MM.1S (cell line): ENCODE measurements around the gene BACH2.

Experiments used
- DNase-seq: peaks from one replicate; pipeline ENCODE4 v3.0.0-alpha.2; 2015
- H2AFZ ChIP-seq: fragments of 300-600 bp; sonication (generic); 2 replicates; pipeline ENCODE4 v1.6.0; 2016; ENCODE audit warnings: antibody characterized with exemption, low read length
- H3F3A ChIP-seq: fragments of 300-600 bp; sonication (generic); 2 replicates; pipeline ENCODE4 v1.6.1; 2016; ENCODE audit warnings: mild to moderate bottlenecking, antibody characterized with exemption, low read length, moderate library complexity, mixed read lengths; ENCODE audit not compliant: insufficient read depth
- H3K27ac ChIP-seq: fragments of 300-600 bp; sonication (generic); 2 replicates; pipeline ENCODE4 v1.5.1; 2016; ENCODE audit warnings: mild to moderate bottlenecking, low read length
- H3K27me3 ChIP-seq: fragments of 300-600 bp; sonication (generic); replicated peaks from 2 replicates; pipeline ENCODE4 v1.6.0; 2016; ENCODE audit warnings: low read length; ENCODE audit not compliant: insufficient read depth
- H3K36me3 ChIP-seq: fragments of 300-600 bp; sonication (generic); replicated peaks from 2 replicates; pipeline ENCODE4 v1.6.1; 2016; ENCODE audit warnings: mild to moderate bottlenecking, low read length, mixed read lengths; ENCODE audit not compliant: insufficient read depth
- H3K4me1 ChIP-seq: fragments of 300-600 bp; sonication (generic); 2 replicates; pipeline ENCODE4 v1.6.1; 2016; ENCODE audit warnings: low read length, mixed read lengths
- H3K4me2 ChIP-seq: fragments of 300-600 bp; sonication (generic); 2 replicates; pipeline ENCODE4 v1.6.0; 2016; ENCODE audit warnings: low read depth, low read length
- H3K4me3 ChIP-seq: fragments of 300-600 bp; sonication (generic); 2 replicates; pipeline ENCODE4 v1.5.1; 2016; ENCODE audit warnings: low read length, mixed read lengths
- H3K79me2 ChIP-seq: fragments of 300-600 bp; sonication (generic); 2 replicates; pipeline ENCODE4 v1.6.1; 2016; ENCODE audit warnings: mixed run types, low read length, mixed read lengths
- H3K9ac ChIP-seq: fragments of 300-600 bp; sonication (generic); 2 replicates; pipeline ENCODE4 v1.6.1; 2016; ENCODE audit warnings: low read length, mixed read lengths
- H3K9me2 ChIP-seq: fragments of 300-600 bp; sonication (generic); replicated peaks from 2 replicates; pipeline ENCODE4 v1.6.1; 2016; ENCODE audit warnings: mild to moderate bottlenecking, low read length, mixed read lengths; ENCODE audit not compliant: insufficient read depth
- H3K9me3 ChIP-seq: fragments of 300-600 bp; sonication (generic); replicated peaks from 2 replicates; pipeline ENCODE4 v1.6.1; 2016; ENCODE audit warnings: mild to moderate bottlenecking, low read length, mixed read lengths; ENCODE audit not compliant: insufficient read depth
- H4K20me1 ChIP-seq: fragments of 300-600 bp; sonication (generic); 2 replicates; pipeline ENCODE4 v1.6.1; 2016; ENCODE audit warnings: mild to moderate bottlenecking, low read length, moderate library complexity, mixed read lengths; ENCODE audit not compliant: insufficient read depth
- EZH2 ChIP-seq: fragments of 300-600 bp; sonication (generic); optimal IDR thresholded peaks from 2 replicates; pipeline ENCODE3; 2017; ENCODE audit warnings: low read depth, mild to moderate bottlenecking, antibody characterized with exemption, low read length, mixed read lengths
- EZH2phosphoT487 ChIP-seq: fragments of 300-600 bp; sonication (generic); IDR thresholded peaks from 2 replicates; pipeline ENCODE4 v1.6.1; 2018; ENCODE audit warnings: antibody characterized with exemption, low read length
- TF ChIP-seq, protein P1 (sequence below): fragments of 300-600 bp; sonication (generic); IDR thresholded peaks from 2 replicates; pipeline ENCODE4 v1.5.1; 2016; ENCODE audit warnings: antibody characterized with exemption, low read length, mixed read lengths

BACH2 gene

DNA sequence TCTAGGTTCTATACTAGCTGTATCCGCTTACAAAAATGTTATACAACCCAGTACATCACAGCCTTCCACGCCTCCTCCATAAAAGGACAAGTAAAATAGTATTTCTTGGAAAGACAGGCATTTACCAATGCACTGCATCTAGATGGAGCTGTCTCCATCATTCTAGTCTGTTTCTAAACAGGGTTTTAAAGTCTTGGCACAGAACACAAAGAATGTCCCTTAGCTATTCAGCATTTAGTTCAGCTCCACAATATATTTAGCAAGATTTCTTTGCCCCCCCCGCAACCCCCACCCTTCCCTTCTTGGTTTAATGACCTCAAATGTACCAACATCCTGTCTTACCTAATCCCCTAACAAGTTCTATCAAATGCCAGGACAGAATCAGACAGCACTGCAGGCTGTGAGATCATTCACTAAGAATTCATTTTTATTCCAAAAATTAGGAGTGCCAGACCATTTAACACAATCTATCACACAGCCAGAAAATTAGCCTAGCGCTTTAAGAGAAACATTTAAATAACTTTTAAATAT is 198.6 kb downstream of the BACH2 start:
- H3K27me3 ChIP-seq, result no peaks in the 10 kb centered on the region
- H3K9me3 ChIP-seq, result no peaks in the 10 kb centered on the region
- H3K36me3 ChIP-seq, result no peaks in the 10 kb centered on the region
- no peaks in the 10 kb centered on the region for H4K20me1 ChIP-seq
- H3K79me2 ChIP-seq, result no peaks in the 10 kb centered on the region
- no peak for DNase-seq
- H2AFZ ChIP-seq, result no peak overlapping the region
- H3K4me2 ChIP-seq, result no peak overlapping the region
- no peak overlapping the region for H3K9ac ChIP-seq
- H3K27ac ChIP-seq, result no peak overlapping the region
- peaks cover 2% of the 10 kb centered on the region; the same call in 1 of the 2 replicates for H3F3A ChIP-seq
- no peak for TF ChIP-seq EZH2
- no peaks in the 10 kb centered on the region for H3K4me1 ChIP-seq
- no peak overlapping the region for H3K4me3 ChIP-seq
- H3K9me2 ChIP-seq, result no peaks in the 10 kb centered on the region

DNA sequence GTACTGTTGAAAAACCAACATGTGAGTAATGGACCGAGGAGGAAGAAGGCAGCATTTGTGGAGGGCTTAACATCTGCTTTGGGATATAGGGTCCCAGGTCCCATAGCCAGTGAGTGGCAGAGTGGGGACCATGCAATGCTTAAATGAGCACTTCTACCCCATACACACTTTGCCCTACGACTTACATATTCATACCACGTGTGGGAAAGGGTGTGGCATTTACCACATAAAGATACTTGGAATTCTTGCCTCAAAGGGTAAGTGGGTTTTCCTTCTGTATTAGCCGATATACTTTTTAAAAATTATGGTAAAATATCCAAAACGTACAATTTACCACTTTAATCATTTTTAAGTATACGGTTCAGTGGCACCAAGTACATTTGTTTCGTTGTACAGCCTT is 199.3 kb downstream of the BACH2 start:
- Histone ChIP-seq H3F3A (no peaks in the 10 kb centered on the region), H3K4me1 (no peaks in the 10 kb centered on the region), H3K4me3 (no peak overlapping the region), H3K79me2 (0 out of 2 replicates have a peak, but pooled peaks cover 2% of the 10 kb centered on the region), H3K9ac (no peak overlapping the region), H3K27ac (no peak overlapping the region), H4K20me1 (no peaks in the 10 kb centered on the region), H3K9me2 (no peaks in the 10 kb centered on the region), H3K27me3 (no peaks in the 10 kb centered on the region), H3K4me2 (no peak overlapping the region), H2AFZ (no peak overlapping the region), H3K9me3 (no peaks in the 10 kb centered on the region), H3K36me3 (no peaks in the 10 kb centered on the region)
- no peak for DNase-seq
- TF ChIP-seq EZH2, result no peak

DNA sequence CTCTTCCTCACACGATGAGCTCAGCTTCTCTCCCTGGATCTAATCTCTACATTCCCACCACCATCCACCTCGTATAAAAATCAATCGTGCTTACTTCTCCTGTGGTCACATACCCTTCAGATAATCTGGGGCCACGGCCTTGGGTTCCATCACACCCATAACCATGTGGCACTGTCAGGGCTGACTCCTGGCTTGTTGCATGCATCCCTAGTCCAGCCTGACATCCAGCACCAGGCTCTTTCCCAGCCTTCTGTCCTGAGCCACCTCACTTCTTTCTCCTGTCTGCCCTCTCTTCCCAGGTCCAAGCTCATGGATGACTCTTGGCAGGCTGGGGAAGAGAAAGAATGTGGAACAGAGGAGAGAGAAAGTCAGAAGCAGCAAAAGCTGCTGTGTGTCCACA is 199.8 kb downstream of the BACH2 start:
- Histone ChIP-seq H2AFZ (no peak overlapping the region), H3K27me3 (no peaks in the 10 kb centered on the region), H3K36me3 (no peaks in the 10 kb centered on the region), H4K20me1 (no peaks in the 10 kb centered on the region), H3K4me1 (no peaks in the 10 kb centered on the region), H3K9me2 (no peaks in the 10 kb centered on the region), H3K79me2 (0 out of 2 replicates have a peak, but pooled peaks cover 2% of the 10 kb centered on the region), H3K9ac (no peak overlapping the region), H3K4me2 (no peak overlapping the region), H3K27ac (no peak overlapping the region), H3K4me3 (no peak overlapping the region), H3K9me3 (no peaks in the 10 kb centered on the region), H3F3A (no peaks in the 10 kb centered on the region)
- TF ChIP-seq, protein P1, sequence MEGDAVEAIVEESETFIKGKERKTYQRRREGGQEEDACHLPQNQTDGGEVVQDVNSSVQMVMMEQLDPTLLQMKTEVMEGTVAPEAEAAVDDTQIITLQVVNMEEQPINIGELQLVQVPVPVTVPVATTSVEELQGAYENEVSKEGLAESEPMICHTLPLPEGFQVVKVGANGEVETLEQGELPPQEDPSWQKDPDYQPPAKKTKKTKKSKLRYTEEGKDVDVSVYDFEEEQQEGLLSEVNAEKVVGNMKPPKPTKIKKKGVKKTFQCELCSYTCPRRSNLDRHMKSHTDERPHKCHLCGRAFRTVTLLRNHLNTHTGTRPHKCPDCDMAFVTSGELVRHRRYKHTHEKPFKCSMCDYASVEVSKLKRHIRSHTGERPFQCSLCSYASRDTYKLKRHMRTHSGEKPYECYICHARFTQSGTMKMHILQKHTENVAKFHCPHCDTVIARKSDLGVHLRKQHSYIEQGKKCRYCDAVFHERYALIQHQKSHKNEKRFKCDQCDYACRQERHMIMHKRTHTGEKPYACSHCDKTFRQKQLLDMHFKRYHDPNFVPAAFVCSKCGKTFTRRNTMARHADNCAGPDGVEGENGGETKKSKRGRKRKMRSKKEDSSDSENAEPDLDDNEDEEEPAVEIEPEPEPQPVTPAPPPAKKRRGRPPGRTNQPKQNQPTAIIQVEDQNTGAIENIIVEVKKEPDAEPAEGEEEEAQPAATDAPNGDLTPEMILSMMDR, result no peak
- TF ChIP-seq EZH2phosphoT487 (no peak), EZH2 (no peak)
- DNase-seq, result no peak

DNA sequence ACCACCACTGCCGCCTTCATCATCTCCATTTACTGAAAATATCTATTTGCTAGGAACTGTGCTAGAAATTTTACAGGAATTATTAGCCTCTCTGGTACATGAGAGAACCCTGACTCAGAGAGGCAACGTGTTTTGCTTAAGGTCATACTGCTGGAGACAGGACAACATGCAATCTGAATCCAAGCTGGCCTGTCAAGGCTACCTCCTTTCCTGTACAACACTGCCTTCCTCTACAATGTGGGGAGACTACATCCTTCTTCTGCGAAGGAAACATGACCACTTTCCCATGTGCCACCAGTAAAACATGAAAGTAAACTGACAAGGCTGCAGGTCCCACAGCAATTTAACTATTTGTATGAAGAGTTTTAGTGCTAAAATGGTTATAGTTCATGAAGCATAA is 200.9 kb downstream of the BACH2 start:
- Histone ChIP-seq H3K9ac (no peak overlapping the region), H3K27ac (no peak overlapping the region), H3K9me3 (no peaks in the 10 kb centered on the region), H2AFZ (no peak overlapping the region), H3K4me1 (no peaks in the 10 kb centered on the region), H3K79me2 (0 out of 2 replicates have a peak, but pooled peaks cover 2% of the 10 kb centered on the region), H3K9me2 (no peaks in the 10 kb centered on the region), H3K4me2 (no peak overlapping the region), H4K20me1 (no peaks in the 10 kb centered on the region), H3F3A (no peaks in the 10 kb centered on the region), H3K27me3 (no peaks in the 10 kb centered on the region), H3K36me3 (no peaks in the 10 kb centered on the region), H3K4me3 (no peak overlapping the region)
- TF ChIP-seq, protein P1, result no peak
- TF ChIP-seq EZH2phosphoT487, result no peak
- no peak for TF ChIP-seq EZH2
- DNase-seq, result no peak
